ENCODE results near the gene RNPEPL1. TPM values are rescaled to one million over a fixed set of nuclear protein-coding genes. Genes with fewer than 3 reads are reported as not detected.

The RNPEPL1 gene
- total RNA-seq, 4 donors from 2014 or later, result 76.1 to 99.9 (median 78.6) TPM

- intact Hi-C loops (cut with DNase I; ENCODE audit: low total_unique reads), result no loop called here
- no peak overlapping the region for H3K4me3 ChIP-seq (ENCODE audit: low read depth, poor library complexity, severe bottlenecking)
- TF ChIP-seq CTCF (IDR thresholded peaks at IDR 0.05) (no peak), POLR2A (IDR thresholded peaks at IDR 0.05) (no peak)
- 65 to 71% methylated on average over 24 of the region's 24 CpGs for WGBS, 2 donors
- DNase-seq (ENCODE audit: low spot score in 2 of 2), result peak in 1 of 2 donors; percentile 59
Measured at GRCh38 chr2:240624011-240624949, 56.0 kb downstream of the RNPEPL1 start.

GRCh38 chr2:240624950-240625621, 56.8 kb downstream of the RNPEPL1 start, which contains the start of gene GPR35:
Gene GPR35 (plus strand): TSS chr2:240625480. CDS start chr2:240629953, 4,473 bp downstream.
- intact Hi-C loops (cut with DNase I; ENCODE audit: low total_unique reads), result no loop called here
- WGBS, 2 donors, result 29 to 52% methylated on average over 14 to 19 of the region's 23 CpGs
- DNase-seq (ENCODE audit: low spot score in 2 of 2), result peak in 1 of 2 donors; percentile 85
- TF ChIP-seq CTCF (IDR thresholded peaks at IDR 0.05) (no peak), POLR2A (IDR thresholded peaks at IDR 0.05) (no peak)
- H3K4me3 ChIP-seq (ENCODE audit: low read depth, poor library complexity, severe bottlenecking), result no peak within 1 kb of the TSS

- peak in 1 of 2 donors; percentile 76 for DNase-seq (ENCODE audit: low spot score in 2 of 2)
- intact Hi-C loops (cut with DNase I; ENCODE audit: low total_unique reads), result no loop called here
- 52 to 66% methylated on average over 13 to 21 of the region's 21 CpGs for WGBS, 2 donors
Measured at GRCh38 chr2:240626531-240627300, 58.4 kb downstream of the RNPEPL1 start.

GRCh38 chr2:240627736-240628506, 59.6 kb downstream of the RNPEPL1 start:
- intact Hi-C loops (cut with DNase I; ENCODE audit: low total_unique reads), result no loop called here
- no peak overlapping the region for H3K4me3 ChIP-seq (ENCODE audit: low read depth, poor library complexity, severe bottlenecking)
- TF ChIP-seq CTCF (IDR thresholded peaks at IDR 0.05) (no peak), POLR2A (IDR thresholded peaks at IDR 0.05) (no peak)
- 87 to 90% methylated on average over 13 to 17 of the region's 17 CpGs for WGBS, 2 donors
- peak in 1 of 2 donors; percentile 58 for DNase-seq (ENCODE audit: low spot score in 2 of 2)

More at GRCh38 chr2:240626531-240627300, 58.4 kb downstream of the RNPEPL1 start:
- no peak overlapping the region for H3K4me3 ChIP-seq (ENCODE audit: low read depth, poor library complexity, severe bottlenecking)
- TF ChIP-seq POLR2A (IDR thresholded peaks at IDR 0.05), result no peak
- no peak for TF ChIP-seq CTCF (IDR thresholded peaks at IDR 0.05)

GRCh38 chr2:240628507-240628807, 60.2 kb downstream of the RNPEPL1 start:
- H3K4me3 ChIP-seq (ENCODE audit: low read depth, poor library complexity, severe bottlenecking), result no peak overlapping the region
- TF ChIP-seq POLR2A (IDR thresholded peaks at IDR 0.05) (no peak), CTCF (IDR thresholded peaks at IDR 0.05) (no peak)
- DNase-seq (ENCODE audit: low spot score in 2 of 2), result peak in 1 of 2 donors; percentile 65
- intact Hi-C loops (cut with DNase I; ENCODE audit: low total_unique reads), result no loop called here
- 83 to 87% methylated on average over 7 of the region's 7 CpGs for WGBS, 2 donors

All from lower leg skin (tissue), 4 donors.